ENCODE data around the gene DEFB124.

The DEFB124 gene

GRCh38 chr20:31415653-31416052 is 59.3 kb downstream of the DEFB124 start:
- H3K4me1 ChIP-seq (ENCODE audit: low read length) = no peaks in the 10 kb centered on the region
- no peaks in the 10 kb centered on the region for H4K20me1 ChIP-seq (ENCODE audit: insufficient read depth, low read length)
- no peak overlapping the region for H3K4me3 ChIP-seq (ENCODE audit: low read length)
- H2AFZ ChIP-seq (ENCODE audit: low read depth, low read length) = no peak overlapping the region
- TF ChIP-seq CTCF (IDR thresholded peaks at IDR 0.05; ENCODE audit: low read depth, low read length) (no peak), EZH2phosphoT487 (IDR thresholded peaks at IDR 0.05; ENCODE audit: low read depth) (no peak)
- no peak overlapping the region for H3K4me2 ChIP-seq (ENCODE audit: low read length)
- no peak overlapping the region for H3K27ac ChIP-seq (ENCODE audit: low read length)
- H3K27me3 ChIP-seq (ENCODE audit: low read depth, low read length) = no peaks in the 10 kb centered on the region
- H3K79me2 ChIP-seq (ENCODE audit: low read length) = no peaks in the 10 kb centered on the region
- no peaks in the 10 kb centered on the region for H3K36me3 ChIP-seq (replicated peaks; ENCODE audit: low read depth, low read length)
- H3K9me3 ChIP-seq (ENCODE audit: insufficient read depth, low read length) = no peaks in the 10 kb centered on the region
- no peak overlapping the region for H3K9ac ChIP-seq (ENCODE audit: low read length)
